ENCODE results near the gene BRWD1. TPM values are rescaled to one million over a fixed set of nuclear protein-coding genes. Genes with fewer than 3 reads are reported as not detected.
"Not testable (repeated sequence)": the region's sequence is repeated elsewhere in the genome, so short reads cannot be mapped to it uniquely, and the experiment has no call there.

The BRWD1 gene
- total RNA-seq, 1 donor from 2014 or later, result 20.5 TPM

GRCh38 chr21:39281207-39281606 is 32.2 kb downstream of the BRWD1 start:
- no peak for ATAC-seq

- no peak for ATAC-seq
Measured at GRCh38 chr21:39269620-39270019, 43.8 kb downstream of the BRWD1 start.

- ATAC-seq, result no peak
Measured at GRCh38 chr21:39265603-39266002, 47.8 kb downstream of the BRWD1 start.

- peak; percentile 51 for ATAC-seq
Measured at GRCh38 chr21:39263372-39263771, 50.1 kb downstream of the BRWD1 start.

GRCh38 chr21:39258207-39258606 is 55.2 kb downstream of the BRWD1 start:
- no peak for ATAC-seq

GRCh38 chr21:39251326-39251725 is 62.1 kb downstream of the BRWD1 start:
- ATAC-seq, result no peak

- no peak for ATAC-seq
Measured at GRCh38 chr21:39238275-39238674, 75.2 kb downstream of the BRWD1 start.

- no peak for ATAC-seq
Measured at GRCh38 chr21:39232861-39233291, 80.6 kb downstream of the BRWD1 start.

- ATAC-seq, result no peak
Measured at GRCh38 chr21:39224930-39225329, 88.5 kb downstream of the BRWD1 start.

- no peak for ATAC-seq
Measured at GRCh38 chr21:39221997-39222486, 91.4 kb downstream of the BRWD1 start.

GRCh38 chr21:39221282-39221996 is 92.0 kb downstream of the BRWD1 start:
- no peak for ATAC-seq

GRCh38 chr21:39220875-39221274 is 92.6 kb downstream of the BRWD1 start:
- not testable (repeated sequence) for ATAC-seq

GRCh38 chr21:39220150-39220549 is 93.3 kb downstream of the BRWD1 start:
- no peak for ATAC-seq

GRCh38 chr21:39218082-39218409 is 95.4 kb downstream of the BRWD1 start:
- no peak for ATAC-seq

- ATAC-seq, result no peak
Measured at GRCh38 chr21:39217356-39218081, 95.9 kb downstream of the BRWD1 start.

GRCh38 chr21:39216290-39216689 is 97.1 kb downstream of the BRWD1 start:
- no peak for ATAC-seq

GRCh38 chr21:39215078-39215477 is 98.4 kb downstream of the BRWD1 start:
- no peak for ATAC-seq

GRCh38 chr21:39209334-39209688 is 104.1 kb downstream of the BRWD1 start:
- no peak for ATAC-seq

- no peak for ATAC-seq
Measured at GRCh38 chr21:39208624-39209333, 104.7 kb downstream of the BRWD1 start.

GRCh38 chr21:39204134-39204533 is 109.3 kb downstream of the BRWD1 start:
- ATAC-seq, result no peak

GRCh38 chr21:39198800-39199199 is 114.6 kb downstream of the BRWD1 start:
- ATAC-seq, result no peak

- peak; percentile 91 for ATAC-seq
Measured at GRCh38 chr21:39197448-39198233, 115.8 kb downstream of the BRWD1 start.

- ATAC-seq, result peak; percentile 5
Measured at GRCh38 chr21:39196838-39197237, 116.6 kb downstream of the BRWD1 start.

All from esophagus mucosa (tissue), 1 donor.